ENCODE measurements around the gene PABPN1L.

GRCh38 chr16:88814144-88814502 is 52.3 kb downstream of the PABPN1L start:
- TF ChIP-seq CTCF (IDR thresholded peaks at IDR 0.05; ENCODE audit: extremely low read depth in 1 of 2, insufficient read depth in 1 of 2, low read depth in 1 of 2, low read length in 2 of 2) (no peak), JUN (IDR thresholded peaks at IDR 0.05; ENCODE audit: borderline replicate concordance, insufficient read depth, insufficient read length, low read depth) (no peak), POLR2A (IDR thresholded peaks at IDR 0.05; ENCODE audit: low read depth, low read length) (no peak), EZH2 (IDR thresholded peaks at IDR 0.05; ENCODE audit: borderline replicate concordance, low read depth, low read length, severe bottlenecking) (no peak), MAX (IDR thresholded peaks at IDR 0.05; ENCODE audit: insufficient read depth, insufficient read length) (no peak)

All from endothelial cell of umbilical vein (primary cell).